ENCODE results near the gene CDC123. TPM values are rescaled to one million over a fixed set of nuclear protein-coding genes. Genes with fewer than 3 reads are reported as not detected.

CDC123 gene
- total RNA-seq, 1 experiment from 2014 or later, result 153 TPM

DNA sequence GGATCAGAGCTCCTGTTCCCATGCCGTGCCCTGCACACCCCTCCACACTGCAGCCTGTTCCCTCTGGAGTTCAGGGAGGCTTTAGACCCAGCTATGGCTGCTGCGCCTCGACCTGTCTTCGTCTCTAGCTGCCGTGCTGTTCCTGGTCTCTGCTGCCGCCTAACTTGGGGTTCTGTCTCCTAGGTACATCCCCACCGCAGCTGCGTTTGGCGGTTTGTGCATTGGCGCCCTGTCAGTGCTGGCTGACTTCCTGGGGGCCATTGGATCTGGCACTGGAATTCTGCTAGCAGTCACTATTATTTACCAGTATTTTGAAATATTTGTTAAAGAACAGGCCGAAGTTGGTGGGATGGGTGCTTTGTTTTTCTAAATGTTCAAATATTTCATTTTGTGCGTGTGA is 31.9 kb upstream of the CDC123 start:
- no peak for DNase-seq (ENCODE audit: low spot score)
- ChIA-PET CTCF (no interaction called here), POLR2A (no interaction called here)
- no peaks in the 10 kb centered on the region for H3K4me1 Mint-ChIP-seq
- no peaks in the 10 kb centered on the region for H3K9me3 Mint-ChIP-seq
- no peaks in the 10 kb centered on the region for H3K27me3 Mint-ChIP-seq (ENCODE audit: low read depth)
- peak overlapping the region; percentile 45; the same call in 1 of the 2 replicates for H3K27ac Mint-ChIP-seq
- TF ChIP-seq ZNF219 (CRISPR knock-in tag; IDR thresholded peaks at IDR 0.05; ENCODE audit: borderline replicate concordance), result no peak
- TF ChIP-seq, protein P1, sequence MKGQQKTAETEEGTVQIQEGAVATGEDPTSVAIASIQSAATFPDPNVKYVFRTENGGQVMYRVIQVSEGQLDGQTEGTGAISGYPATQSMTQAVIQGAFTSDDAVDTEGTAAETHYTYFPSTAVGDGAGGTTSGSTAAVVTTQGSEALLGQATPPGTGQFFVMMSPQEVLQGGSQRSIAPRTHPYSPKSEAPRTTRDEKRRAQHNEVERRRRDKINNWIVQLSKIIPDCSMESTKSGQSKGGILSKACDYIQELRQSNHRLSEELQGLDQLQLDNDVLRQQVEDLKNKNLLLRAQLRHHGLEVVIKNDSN (CRISPR knock-in tag; IDR thresholded peaks at IDR 0.05), result no peak
- TF ChIP-seq JUN (CRISPR knock-in tag; IDR thresholded peaks at IDR 0.05), result no peak
- TF ChIP-seq, protein P2, sequence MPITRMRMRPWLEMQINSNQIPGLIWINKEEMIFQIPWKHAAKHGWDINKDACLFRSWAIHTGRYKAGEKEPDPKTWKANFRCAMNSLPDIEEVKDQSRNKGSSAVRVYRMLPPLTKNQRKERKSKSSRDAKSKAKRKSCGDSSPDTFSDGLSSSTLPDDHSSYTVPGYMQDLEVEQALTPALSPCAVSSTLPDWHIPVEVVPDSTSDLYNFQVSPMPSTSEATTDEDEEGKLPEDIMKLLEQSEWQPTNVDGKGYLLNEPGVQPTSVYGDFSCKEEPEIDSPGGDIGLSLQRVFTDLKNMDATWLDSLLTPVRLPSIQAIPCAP (CRISPR knock-in tag; IDR thresholded peaks at IDR 0.05), result no peak
- TF ChIP-seq, protein P3, sequence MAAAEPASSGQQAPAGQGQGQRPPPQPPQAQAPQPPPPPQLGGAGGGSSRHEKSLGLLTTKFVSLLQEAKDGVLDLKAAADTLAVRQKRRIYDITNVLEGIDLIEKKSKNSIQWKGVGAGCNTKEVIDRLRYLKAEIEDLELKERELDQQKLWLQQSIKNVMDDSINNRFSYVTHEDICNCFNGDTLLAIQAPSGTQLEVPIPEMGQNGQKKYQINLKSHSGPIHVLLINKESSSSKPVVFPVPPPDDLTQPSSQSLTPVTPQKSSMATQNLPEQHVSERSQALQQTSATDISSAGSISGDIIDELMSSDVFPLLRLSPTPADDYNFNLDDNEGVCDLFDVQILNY (CRISPR knock-in tag; IDR thresholded peaks at IDR 0.05), result no peak
- H3K4me3 Mint-ChIP-seq, result no peak overlapping the region
- no peak; the same call in 1 of the 2 replicates for ATAC-seq
- H3K36me3 Mint-ChIP-seq, result peaks cover 35% of the 10 kb centered on the region

DNA sequence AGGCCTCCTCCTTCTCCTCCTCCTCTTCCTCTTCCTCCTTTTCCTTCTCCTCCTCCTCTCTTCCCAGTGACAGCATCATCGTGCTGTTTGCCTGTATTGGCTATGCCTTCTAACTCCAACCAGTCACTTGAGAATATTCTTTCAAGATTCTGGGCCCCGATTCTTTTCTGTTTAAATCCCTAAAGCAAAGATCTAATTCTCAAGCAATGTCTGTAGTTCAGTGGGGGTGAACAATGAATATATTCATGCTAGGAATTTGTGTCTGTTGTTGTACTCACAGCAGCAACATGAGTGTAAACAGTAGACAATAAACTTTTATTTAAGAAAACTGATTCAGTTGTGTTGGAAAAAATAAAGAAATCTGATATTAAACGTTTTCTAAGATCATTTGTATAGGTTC is 31.0 kb upstream of the CDC123 start:
- no peaks in the 10 kb centered on the region for H3K27me3 Mint-ChIP-seq (ENCODE audit: low read depth)
- H3K9me3 Mint-ChIP-seq, result no peaks in the 10 kb centered on the region
- DNase-seq (ENCODE audit: low spot score) (no peak), ATAC-seq (no peak)
- H3K4me1 Mint-ChIP-seq, result no peaks in the 10 kb centered on the region
- CTCF ChIA-PET, result no interaction called here
- POLR2A ChIA-PET, result no interaction called here
- H3K27ac Mint-ChIP-seq, result peak overlapping the region; percentile 87; the same call in 1 of the 2 replicates
- peaks cover 41% of the 10 kb centered on the region for H3K36me3 Mint-ChIP-seq
- H3K4me3 Mint-ChIP-seq, result no peak overlapping the region
- TF ChIP-seq NFATC4 (CRISPR knock-in tag; IDR thresholded peaks at IDR 0.05), result no peak
- TF ChIP-seq ZNF232 (CRISPR knock-in tag; IDR thresholded peaks at IDR 0.05), result no peak
- TF ChIP-seq NR1H2 (CRISPR knock-in tag; IDR thresholded peaks at IDR 0.05), result no peak
- TF ChIP-seq NFYB (CRISPR knock-in tag; conservative IDR thresholded peaks at IDR 0.05; ENCODE audit: low read depth), result no peak

DNA sequence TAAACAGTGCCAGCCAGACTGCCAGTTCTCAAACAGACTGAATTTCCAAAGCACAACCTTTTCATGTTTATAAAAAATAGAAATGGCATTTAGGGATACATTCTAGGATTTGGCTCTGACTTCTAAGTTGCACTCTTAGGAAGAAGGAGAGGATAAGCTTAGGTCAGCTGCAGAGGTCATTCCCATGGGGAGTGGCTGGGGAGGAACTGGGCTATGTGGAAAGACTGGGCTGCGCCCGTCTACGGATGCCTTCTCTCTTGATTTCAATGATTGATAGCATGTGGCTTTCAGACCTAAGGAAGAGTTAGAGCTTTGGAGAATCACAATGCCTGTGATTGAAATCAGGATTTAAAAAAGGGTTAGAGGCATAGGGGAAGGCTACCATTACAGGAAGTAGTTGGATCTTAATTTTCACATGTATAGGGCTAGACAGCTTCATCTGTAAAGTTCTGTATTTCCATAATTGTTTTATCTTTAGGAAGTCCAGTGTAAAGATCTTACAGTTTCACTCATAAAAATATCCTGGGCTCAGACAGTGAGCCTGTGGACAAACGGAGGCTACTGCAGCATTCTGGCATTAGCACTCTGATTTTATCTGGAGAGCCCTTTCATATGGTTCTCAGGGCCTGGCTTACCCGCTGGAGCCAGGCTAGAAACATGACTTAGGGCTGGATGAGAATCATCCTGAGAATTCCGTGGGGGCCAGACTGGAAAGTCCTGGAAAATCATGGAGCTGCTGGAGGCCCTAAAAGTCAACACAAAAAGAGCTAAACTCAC is 29.8 kb upstream of the CDC123 start:
- H3K4me3 Mint-ChIP-seq, result no peak overlapping the region
- no peaks in the 10 kb centered on the region for H3K9me3 Mint-ChIP-seq
- no peak for ATAC-seq
- ChIA-PET CTCF (no interaction called here), POLR2A (no interaction called here)
- TF ChIP-seq ESRRA (CRISPR knock-in tag; IDR thresholded peaks at IDR 0.05; ENCODE audit: borderline replicate concordance) (no peak), ZNF317 (CRISPR knock-in tag; IDR thresholded peaks at IDR 0.05; ENCODE audit: borderline replicate concordance, low read depth) (no peak), TEAD4 (CRISPR knock-in tag; IDR thresholded peaks at IDR 0.05) (no peak)
- TF ChIP-seq, protein P4, sequence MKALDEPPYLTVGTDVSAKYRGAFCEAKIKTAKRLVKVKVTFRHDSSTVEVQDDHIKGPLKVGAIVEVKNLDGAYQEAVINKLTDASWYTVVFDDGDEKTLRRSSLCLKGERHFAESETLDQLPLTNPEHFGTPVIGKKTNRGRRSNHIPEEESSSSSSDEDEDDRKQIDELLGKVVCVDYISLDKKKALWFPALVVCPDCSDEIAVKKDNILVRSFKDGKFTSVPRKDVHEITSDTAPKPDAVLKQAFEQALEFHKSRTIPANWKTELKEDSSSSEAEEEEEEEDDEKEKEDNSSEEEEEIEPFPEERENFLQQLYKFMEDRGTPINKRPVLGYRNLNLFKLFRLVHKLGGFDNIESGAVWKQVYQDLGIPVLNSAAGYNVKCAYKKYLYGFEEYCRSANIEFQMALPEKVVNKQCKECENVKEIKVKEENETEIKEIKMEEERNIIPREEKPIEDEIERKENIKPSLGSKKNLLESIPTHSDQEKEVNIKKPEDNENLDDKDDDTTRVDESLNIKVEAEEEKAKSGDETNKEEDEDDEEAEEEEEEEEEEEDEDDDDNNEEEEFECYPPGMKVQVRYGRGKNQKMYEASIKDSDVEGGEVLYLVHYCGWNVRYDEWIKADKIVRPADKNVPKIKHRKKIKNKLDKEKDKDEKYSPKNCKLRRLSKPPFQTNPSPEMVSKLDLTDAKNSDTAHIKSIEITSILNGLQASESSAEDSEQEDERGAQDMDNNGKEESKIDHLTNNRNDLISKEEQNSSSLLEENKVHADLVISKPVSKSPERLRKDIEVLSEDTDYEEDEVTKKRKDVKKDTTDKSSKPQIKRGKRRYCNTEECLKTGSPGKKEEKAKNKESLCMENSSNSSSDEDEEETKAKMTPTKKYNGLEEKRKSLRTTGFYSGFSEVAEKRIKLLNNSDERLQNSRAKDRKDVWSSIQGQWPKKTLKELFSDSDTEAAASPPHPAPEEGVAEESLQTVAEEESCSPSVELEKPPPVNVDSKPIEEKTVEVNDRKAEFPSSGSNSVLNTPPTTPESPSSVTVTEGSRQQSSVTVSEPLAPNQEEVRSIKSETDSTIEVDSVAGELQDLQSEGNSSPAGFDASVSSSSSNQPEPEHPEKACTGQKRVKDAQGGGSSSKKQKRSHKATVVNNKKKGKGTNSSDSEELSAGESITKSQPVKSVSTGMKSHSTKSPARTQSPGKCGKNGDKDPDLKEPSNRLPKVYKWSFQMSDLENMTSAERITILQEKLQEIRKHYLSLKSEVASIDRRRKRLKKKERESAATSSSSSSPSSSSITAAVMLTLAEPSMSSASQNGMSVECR (CRISPR knock-in tag; IDR thresholded peaks at IDR 0.05; ENCODE audit: borderline replicate concordance), result no peak
- TF ChIP-seq, protein P5, sequence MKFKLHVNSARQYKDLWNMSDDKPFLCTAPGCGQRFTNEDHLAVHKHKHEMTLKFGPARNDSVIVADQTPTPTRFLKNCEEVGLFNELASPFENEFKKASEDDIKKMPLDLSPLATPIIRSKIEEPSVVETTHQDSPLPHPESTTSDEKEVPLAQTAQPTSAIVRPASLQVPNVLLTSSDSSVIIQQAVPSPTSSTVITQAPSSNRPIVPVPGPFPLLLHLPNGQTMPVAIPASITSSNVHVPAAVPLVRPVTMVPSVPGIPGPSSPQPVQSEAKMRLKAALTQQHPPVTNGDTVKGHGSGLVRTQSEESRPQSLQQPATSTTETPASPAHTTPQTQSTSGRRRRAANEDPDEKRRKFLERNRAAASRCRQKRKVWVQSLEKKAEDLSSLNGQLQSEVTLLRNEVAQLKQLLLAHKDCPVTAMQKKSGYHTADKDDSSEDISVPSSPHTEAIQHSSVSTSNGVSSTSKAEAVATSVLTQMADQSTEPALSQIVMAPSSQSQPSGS (CRISPR knock-in tag; IDR thresholded peaks at IDR 0.05; ENCODE audit: borderline replicate concordance, low read depth), result no peak
- TF ChIP-seq, protein P6, sequence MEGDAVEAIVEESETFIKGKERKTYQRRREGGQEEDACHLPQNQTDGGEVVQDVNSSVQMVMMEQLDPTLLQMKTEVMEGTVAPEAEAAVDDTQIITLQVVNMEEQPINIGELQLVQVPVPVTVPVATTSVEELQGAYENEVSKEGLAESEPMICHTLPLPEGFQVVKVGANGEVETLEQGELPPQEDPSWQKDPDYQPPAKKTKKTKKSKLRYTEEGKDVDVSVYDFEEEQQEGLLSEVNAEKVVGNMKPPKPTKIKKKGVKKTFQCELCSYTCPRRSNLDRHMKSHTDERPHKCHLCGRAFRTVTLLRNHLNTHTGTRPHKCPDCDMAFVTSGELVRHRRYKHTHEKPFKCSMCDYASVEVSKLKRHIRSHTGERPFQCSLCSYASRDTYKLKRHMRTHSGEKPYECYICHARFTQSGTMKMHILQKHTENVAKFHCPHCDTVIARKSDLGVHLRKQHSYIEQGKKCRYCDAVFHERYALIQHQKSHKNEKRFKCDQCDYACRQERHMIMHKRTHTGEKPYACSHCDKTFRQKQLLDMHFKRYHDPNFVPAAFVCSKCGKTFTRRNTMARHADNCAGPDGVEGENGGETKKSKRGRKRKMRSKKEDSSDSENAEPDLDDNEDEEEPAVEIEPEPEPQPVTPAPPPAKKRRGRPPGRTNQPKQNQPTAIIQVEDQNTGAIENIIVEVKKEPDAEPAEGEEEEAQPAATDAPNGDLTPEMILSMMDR (IDR thresholded peaks at IDR 0.05), result no peak
- TF ChIP-seq, protein P7, sequence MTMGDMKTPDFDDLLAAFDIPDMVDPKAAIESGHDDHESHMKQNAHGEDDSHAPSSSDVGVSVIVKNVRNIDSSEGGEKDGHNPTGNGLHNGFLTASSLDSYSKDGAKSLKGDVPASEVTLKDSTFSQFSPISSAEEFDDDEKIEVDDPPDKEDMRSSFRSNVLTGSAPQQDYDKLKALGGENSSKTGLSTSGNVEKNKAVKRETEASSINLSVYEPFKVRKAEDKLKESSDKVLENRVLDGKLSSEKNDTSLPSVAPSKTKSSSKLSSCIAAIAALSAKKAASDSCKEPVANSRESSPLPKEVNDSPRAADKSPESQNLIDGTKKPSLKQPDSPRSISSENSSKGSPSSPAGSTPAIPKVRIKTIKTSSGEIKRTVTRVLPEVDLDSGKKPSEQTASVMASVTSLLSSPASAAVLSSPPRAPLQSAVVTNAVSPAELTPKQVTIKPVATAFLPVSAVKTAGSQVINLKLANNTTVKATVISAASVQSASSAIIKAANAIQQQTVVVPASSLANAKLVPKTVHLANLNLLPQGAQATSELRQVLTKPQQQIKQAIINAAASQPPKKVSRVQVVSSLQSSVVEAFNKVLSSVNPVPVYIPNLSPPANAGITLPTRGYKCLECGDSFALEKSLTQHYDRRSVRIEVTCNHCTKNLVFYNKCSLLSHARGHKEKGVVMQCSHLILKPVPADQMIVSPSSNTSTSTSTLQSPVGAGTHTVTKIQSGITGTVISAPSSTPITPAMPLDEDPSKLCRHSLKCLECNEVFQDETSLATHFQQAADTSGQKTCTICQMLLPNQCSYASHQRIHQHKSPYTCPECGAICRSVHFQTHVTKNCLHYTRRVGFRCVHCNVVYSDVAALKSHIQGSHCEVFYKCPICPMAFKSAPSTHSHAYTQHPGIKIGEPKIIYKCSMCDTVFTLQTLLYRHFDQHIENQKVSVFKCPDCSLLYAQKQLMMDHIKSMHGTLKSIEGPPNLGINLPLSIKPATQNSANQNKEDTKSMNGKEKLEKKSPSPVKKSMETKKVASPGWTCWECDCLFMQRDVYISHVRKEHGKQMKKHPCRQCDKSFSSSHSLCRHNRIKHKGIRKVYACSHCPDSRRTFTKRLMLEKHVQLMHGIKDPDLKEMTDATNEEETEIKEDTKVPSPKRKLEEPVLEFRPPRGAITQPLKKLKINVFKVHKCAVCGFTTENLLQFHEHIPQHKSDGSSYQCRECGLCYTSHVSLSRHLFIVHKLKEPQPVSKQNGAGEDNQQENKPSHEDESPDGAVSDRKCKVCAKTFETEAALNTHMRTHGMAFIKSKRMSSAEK (CRISPR knock-in tag; IDR thresholded peaks at IDR 0.05; ENCODE audit: borderline replicate concordance), result no peak
- no peaks in the 10 kb centered on the region for H3K4me1 Mint-ChIP-seq
- no peaks in the 10 kb centered on the region for H3K27me3 Mint-ChIP-seq (ENCODE audit: low read depth)
- peaks cover 45% of the 10 kb centered on the region for H3K36me3 Mint-ChIP-seq
- H3K27ac Mint-ChIP-seq, result peak overlapping the region; percentile 72; the same call in 1 of the 2 replicates
- no peak for DNase-seq (ENCODE audit: low spot score)
